GM19468 (cell line): ENCODE measurements around the gene CD109.
"Not testable (repeated sequence)": the region's sequence is repeated elsewhere in the genome, so short reads cannot be mapped to it uniquely, and the experiment has no call there.

Source experiments
- ATAC-seq: cut with Tn5 transposase; IDR thresholded peaks from one replicate; pipeline ENCODE4 v1.9.1; 2021; ENCODE audit warnings: mild to moderate bottlenecking, moderate library complexity, moderate number of reproducible peaks; ENCODE audit not compliant: unreplicated experiment; ENCODE audit errors: extremely low read depth

Gene CD109

GRCh38 chr6:73680289-73680918, 15.6 kb upstream of the CD109 start:
- ATAC-seq, result no peak

DNA sequence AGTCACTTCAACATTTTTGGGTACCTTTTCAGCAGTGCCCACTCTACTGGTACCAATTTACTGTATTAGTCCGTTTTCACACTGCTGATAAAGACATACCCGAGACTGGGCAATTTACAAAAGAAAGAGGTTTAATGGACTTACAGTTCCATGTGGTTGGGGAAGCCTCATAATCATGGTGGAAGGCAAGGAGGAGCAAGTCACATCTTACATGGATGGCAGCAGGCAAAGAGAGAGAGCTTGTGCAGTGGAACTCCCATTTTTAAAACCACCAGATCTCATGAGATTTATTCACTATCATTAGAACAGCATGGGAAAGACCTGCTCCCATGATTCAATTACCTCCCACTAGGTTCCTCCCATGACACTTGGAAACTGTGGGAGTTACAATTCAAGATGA, 12.4 kb upstream of the CD109 start:
- ATAC-seq, result not testable (repeated sequence)

GRCh38 chr6:73688351-73688750, 7.7 kb upstream of the CD109 start:
- no peak for ATAC-seq

DNA sequence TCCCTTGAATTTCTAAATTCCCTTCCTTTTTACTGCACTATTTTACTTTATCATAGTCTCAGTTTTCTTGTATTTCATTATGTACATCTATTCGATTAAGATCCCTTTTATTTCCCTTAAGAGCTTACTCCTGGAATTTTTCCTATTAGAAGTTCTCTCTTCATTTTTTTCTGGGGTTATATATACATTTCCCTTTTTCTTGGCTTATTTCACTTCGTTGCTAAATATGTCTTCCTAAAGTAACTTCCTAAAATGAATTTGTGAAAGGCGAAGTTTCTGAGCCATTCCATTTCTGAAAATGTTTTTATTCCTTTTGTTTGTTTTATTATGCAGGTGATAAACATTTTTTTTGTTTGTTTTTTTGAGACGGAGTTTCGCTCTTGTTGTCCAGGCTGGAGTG, 5.9 kb upstream of the CD109 start:
- no peak for ATAC-seq

DNA sequence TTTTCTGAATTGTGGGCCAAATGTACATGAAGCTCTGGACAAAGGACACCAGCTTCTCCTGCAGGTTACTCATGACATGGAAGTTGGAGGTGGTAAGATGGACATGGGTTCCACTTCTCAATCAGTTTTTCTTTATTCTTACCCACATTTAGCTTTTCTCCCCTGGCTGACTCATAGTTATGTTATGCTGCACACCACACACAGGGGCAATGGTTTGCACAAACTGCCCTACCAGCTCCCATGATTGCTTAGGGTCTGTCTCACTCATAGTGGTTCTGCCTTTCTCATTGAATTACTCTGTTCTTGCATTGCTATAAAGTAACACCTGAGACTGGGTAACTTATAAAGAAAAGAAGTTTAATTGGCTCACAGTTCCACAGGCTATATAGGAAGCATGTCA, 4.5 kb upstream of the CD109 start:
- ATAC-seq, result no peak

GRCh38 chr6:73694711-73695411, 1.1 kb upstream of the CD109 start:
- no peak for ATAC-seq

DNA sequence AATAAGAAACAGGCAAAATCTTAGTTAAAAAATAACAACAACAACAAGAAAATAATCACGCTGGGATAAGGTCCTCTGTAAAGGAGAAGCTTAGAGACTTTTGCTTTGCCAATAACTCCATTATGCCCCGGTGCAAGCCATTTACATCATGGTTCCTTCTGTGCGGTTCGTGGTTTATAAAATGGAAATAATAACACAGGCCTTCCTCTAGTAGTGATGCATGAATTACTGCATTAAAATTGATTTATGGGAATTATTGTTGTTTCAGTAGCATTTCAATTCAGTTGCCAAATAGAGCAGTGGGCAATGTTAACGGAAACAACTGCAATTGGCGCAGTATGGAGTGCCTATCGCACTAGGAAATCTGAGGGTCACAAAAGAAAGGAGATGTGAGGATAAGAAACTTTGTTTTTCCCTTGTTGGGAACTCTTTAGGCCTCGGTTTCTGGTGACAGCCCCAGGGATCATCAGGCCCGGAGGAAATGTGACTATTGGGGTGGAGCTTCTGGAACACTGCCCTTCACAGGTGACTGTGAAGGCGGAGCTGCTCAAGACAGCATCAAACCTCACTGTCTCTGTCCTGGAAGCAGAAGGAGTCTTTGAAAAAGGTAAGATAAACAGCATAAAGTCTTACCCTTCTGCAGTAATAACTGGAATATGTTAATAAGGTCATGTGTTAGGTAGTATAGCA, 1.1 kb downstream of the CD109 start:
- no peak for ATAC-seq

- no peak for ATAC-seq
These were observed 3.9 kb downstream of the CD109 start for GRCh38 chr6:73699676-73700459.

- ATAC-seq, result no peak
These were observed 6.4 kb downstream of the CD109 start for GRCh38 chr6:73702444-73702843.

GRCh38 chr6:73703466-73703865, 7.5 kb downstream of the CD109 start:
- ATAC-seq, result no peak

- no peak for ATAC-seq
These were observed 8.3 kb downstream of the CD109 start for GRCh38 chr6:73704260-73704659.

GRCh38 chr6:73704798-73705197, 8.8 kb downstream of the CD109 start:
- no peak for ATAC-seq

- no peak for ATAC-seq
These were observed 11.0 kb downstream of the CD109 start for GRCh38 chr6:73706971-73707370.

DNA sequence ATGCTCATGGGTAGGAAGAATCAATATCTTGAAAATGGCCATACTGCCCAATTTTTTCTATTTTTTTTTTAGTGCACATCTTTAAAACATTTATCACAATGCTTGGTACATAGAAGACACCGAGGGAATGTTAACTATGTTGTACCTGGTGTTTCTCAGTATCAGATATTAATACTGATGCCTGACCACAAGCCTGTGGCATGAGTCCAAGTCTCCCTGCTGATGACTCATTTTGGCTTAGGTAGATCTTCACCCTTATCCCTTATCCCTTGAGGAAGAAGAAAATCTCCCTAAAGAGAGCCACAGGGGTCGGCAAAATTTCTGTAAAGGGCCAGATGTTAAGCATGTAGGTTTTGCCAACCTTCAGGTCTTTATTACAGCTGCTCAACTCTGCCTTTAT, 14.5 kb downstream of the CD109 start:
- no peak for ATAC-seq

DNA sequence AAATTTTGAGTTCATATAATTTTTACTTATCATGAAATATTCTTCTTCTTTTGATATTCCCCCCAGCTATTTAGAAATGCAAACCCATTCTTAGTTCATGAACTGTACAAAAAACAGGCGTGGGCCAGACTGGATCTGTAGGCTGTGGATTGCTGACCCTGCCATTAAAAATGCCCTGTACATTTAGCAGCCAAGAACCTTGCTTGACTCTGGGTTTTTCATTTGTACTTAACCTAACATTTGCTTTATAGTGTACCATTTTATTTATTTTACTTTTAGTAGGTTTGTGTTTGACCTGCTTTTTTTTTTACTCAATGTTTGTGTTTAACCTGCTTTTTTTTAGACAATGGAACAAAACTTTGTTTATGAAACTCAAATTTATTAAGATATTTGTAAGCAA, 14.9 kb downstream of the CD109 start:
- ATAC-seq, result no peak

- no peak for ATAC-seq
These were observed 16.7 kb downstream of the CD109 start for GRCh38 chr6:73712535-73713173.

DNA sequence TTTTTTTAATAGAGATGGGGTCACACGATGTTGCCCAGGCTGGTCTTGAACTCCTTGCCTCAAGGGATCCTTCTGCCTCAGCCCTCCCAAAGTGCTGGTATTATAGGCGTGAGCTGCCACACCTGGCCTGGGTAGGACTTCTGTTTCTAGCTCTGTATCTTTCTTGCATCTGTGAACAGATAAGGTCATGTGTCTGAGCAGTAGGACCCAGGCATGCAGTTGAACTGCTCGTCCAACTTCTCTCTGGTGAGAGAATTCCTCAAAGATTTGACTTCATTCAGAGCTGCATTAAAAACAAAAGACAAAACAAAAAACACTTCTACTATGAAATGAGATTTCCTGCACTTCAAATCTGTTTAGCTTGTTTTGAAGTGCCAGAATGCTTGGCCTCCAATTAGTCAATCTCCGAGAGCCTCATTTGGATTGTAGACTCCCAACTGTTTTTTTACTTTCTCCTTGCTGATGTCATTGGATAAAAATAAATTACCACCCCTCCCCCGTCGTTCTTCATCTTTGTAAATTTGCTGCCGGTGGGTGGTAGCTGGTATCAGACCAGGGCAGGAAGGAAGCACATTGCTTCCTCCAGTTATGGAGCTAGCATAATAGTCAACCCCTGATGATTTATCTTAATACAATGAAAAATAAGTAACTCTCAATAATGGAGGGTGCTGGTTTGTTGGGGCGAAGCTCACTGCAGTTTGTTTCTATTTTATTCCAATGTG, 17.6 kb downstream of the CD109 start:
- no peak for ATAC-seq

DNA sequence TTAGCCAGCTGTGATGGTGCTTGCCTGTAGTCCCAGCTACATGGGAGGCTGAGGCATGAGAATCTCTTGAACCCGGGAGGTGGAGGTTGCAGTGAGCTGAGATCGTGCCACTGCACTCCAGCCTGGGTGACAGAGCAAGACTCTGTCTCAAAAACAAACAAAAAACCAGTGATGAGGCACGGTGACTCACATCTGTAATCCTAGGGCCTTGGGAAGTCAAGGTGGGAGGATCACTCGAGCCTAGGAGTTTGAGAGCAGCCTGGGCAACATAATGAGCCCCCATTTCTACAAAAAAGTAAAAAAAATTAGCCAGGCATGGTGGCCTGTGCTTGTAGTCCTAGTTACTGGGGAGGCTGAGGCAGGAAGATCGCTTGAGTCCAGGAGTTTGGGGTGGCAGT, 19.1 kb downstream of the CD109 start:
- ATAC-seq, result not testable (repeated sequence)

- ATAC-seq, result no peak
These were observed 23.0 kb downstream of the CD109 start for GRCh38 chr6:73719046-73719445.
